SK-N-SH (cell line): ENCODE data around the gene CPN2.

Experiments used
- CHD2 ChIP-seq: fragments of 150-350 bp; IDR thresholded peaks from 2 replicates; pipeline ENCODE4 v1.6.1; 2018; ENCODE audit warnings: low read length; ENCODE audit not compliant: partially characterized antibody
- CTCF ChIP-seq: fragments of 200-600 bp; sonication (generic); IDR thresholded peaks from 2 replicates; pipeline ENCODE4 v1.6.1; 2017; ENCODE audit warnings: antibody characterized with exemption, mild to moderate bottlenecking, moderate library complexity
- EP300 ChIP-seq, 2 experiments: IDR thresholded peaks; 2 replicates each; pipeline versions ENCODE4 v1.4.0 to v1.6.1; 2012; ENCODE audit warnings: borderline replicate concordance in 1 of 2, low read depth in 1 of 2, low read length in 1 of 2
- GATA2 ChIP-seq: sonication (generic); formaldehyde crosslinking; IDR thresholded peaks from 2 replicates; pipeline ENCODE4 v1.5.0; 2020; ENCODE audit warnings: mild to moderate bottlenecking, missing genetic modification reagents
- JUND ChIP-seq: IDR thresholded peaks from 2 replicates; pipeline ENCODE4 v1.4.0; 2012
- MXI1 ChIP-seq: IDR thresholded peaks from 2 replicates; pipeline ENCODE4 v1.6.1; 2012; ENCODE audit warnings: mild to moderate bottlenecking, low read depth, low read length, improper control_type of control experiment
- RAD21 ChIP-seq: IDR thresholded peaks from 2 replicates; pipeline ENCODE4 v1.6.1; 2012; ENCODE audit warnings: mild to moderate bottlenecking, low read length
- RCOR1 ChIP-seq: fragments of 150-350 bp; IDR thresholded peaks from 2 replicates; pipeline ENCODE4 v1.6.1; 2017; ENCODE audit warnings: antibody characterized with exemption, low read length
- REST ChIP-seq: IDR thresholded peaks from 2 replicates; pipeline ENCODE4 v1.6.1; 2012; ENCODE audit warnings: mild to moderate bottlenecking, low read depth, low read length, moderate library complexity
- RFX5 ChIP-seq: IDR thresholded peaks from 2 replicates; pipeline ENCODE4 v1.6.1; 2012; ENCODE audit warnings: mild to moderate bottlenecking, improper control_type of control experiment, low read length
- SMC3 ChIP-seq: IDR thresholded peaks from 2 replicates; pipeline ENCODE4 v1.6.1; 2012; ENCODE audit warnings: low read depth, low read length, improper control_type of control experiment
- TCF12 ChIP-seq: IDR thresholded peaks from 2 replicates; pipeline ENCODE4 v1.4.0; 2012
- TEAD4 ChIP-seq: IDR thresholded peaks from 2 replicates; pipeline ENCODE4 v1.4.0; 2012; ENCODE audit warnings: mild to moderate bottlenecking, borderline replicate concordance; ENCODE audit not compliant: insufficient read depth
- USF2 ChIP-seq: fragments of 150-350 bp; IDR thresholded peaks from 2 replicates; pipeline ENCODE4 v1.6.1; 2017; ENCODE audit warnings: antibody characterized with exemption, low read length, low read depth, borderline replicate concordance

- no peak for TF ChIP-seq SMC3
- no peak for TF ChIP-seq TEAD4
- TF ChIP-seq REST, result no peak
- 0 out of 2 replicates have a peak, but pooled peaks have one; percentile 11 for TF ChIP-seq RCOR1
- no peak for TF ChIP-seq CTCF
- no peak for TF ChIP-seq JUND
- no peak for TF ChIP-seq TCF12
- no peak for TF ChIP-seq RFX5
- TF ChIP-seq CHD2, result no peak
- no peak for TF ChIP-seq MXI1
- no peak; the same call in 1 of the 2 replicates for TF ChIP-seq RAD21
- no peak for TF ChIP-seq EP300 (IDR thresholded peaks at IDR 0.05; ENCODE audit: borderline replicate concordance in 1 of 2, low read depth in 1 of 2, low read length in 1 of 2)
- no peak for TF ChIP-seq USF2
- no peak for TF ChIP-seq GATA2 (CRISPR knock-in tag)
Measured at GRCh38 chr3:194312186-194312742, 38.9 kb downstream of the CPN2 start.
